Measurements from ENCODE around the gene BDKRB2. TPM values are rescaled to one million over a fixed set of nuclear protein-coding genes. Genes with fewer than 3 reads are reported as not detected.

Gene BDKRB2
- total and polyA plus RNA-seq, 2 experiments from 2014 or later: 12.4 to 14.4 TPM

DNA sequence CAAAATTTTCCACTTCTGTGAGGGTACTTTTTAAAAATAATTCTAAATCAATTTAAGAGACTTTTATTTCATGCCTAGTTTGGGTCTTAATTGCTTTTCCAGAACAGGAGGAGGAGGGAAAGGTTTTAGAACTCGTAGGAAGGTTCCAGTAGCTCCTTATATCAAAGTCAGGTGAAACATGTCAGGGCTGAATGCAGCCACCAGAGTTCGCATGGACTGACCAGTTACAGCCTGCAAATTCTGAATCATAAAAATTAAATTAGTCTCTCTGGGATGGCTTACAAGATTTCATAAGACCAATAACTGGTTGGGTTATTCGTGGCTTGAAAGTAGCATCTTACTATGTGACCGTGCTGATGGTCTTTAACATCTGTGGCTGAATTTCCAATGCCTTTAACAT is 51.8 kb downstream of the BDKRB2 start:
- Histone ChIP-seq H3K4me1 (ENCODE audit: insufficient read depth) (peaks cover 60% of the 10 kb centered on the region), H3K9ac (peak overlapping the region; percentile 80), H3K9me2 (ENCODE audit: insufficient read depth) (no peaks in the 10 kb centered on the region), H2AFZ (no peak overlapping the region), H3K79me2 (ENCODE audit: insufficient read depth) (peaks cover 26% of the 10 kb centered on the region), H3K27ac (peak overlapping the region; percentile 97), H3K9me3 (ENCODE audit: low read depth) (no peaks in the 10 kb centered on the region), H3K4me2 (ENCODE audit: unreplicated experiment) (peak overlapping the region; percentile 64), H3K27me3 (replicated peaks; ENCODE audit: insufficient read depth) (no peaks in the 10 kb centered on the region), H4K20me1 (ENCODE audit: insufficient read depth) (no peaks in the 10 kb centered on the region), H3K36me3 (ENCODE audit: low read depth) (no peaks in the 10 kb centered on the region), H3K4me3 (peak overlapping the region; percentile 59), H3F3A (ENCODE audit: insufficient read depth) (peaks cover 50% of the 10 kb centered on the region)
- in situ Hi-C loops (cut with MboI): no loop called here
- WGBS, 2 experiments (ENCODE audit: low coverage in 1 of 2, low lambda C conversion rate in 2 of 2, missing lambda C conversion rate in 2 of 2): 51 to 55% methylated on average over 4 of the region's 4 CpGs
- peak; percentile 78 for DNase-seq
- TF ChIP-seq EZH2 (IDR thresholded peaks at IDR 0.05; ENCODE audit: insufficient read depth, poor library complexity, severe bottlenecking): no peak
- TF ChIP-seq EZH2phosphoT487 (IDR thresholded peaks at IDR 0.05; ENCODE audit: insufficient read depth, low read depth): no peak

DNA sequence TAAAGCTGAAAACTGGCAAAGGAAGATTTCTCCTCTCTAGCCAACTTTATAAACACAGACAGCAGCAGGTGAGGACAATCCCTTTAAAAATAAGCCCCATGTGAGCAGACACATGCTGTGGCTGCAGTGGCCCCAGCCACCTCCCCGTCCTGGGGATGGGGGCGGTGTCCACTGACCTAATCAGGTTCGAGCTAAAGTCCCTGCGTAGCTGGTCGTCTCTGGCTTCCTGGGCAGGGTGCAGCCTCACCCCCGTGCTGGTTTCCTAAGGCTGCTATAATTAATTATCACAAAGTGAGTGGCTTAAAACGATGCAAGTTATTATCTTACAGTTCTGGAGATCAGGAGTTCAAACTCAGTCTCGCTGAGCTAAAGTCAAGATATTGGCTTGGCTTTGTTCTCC is 52.4 kb downstream of the BDKRB2 start:
- DNase-seq: no peak
- WGBS, 2 experiments (ENCODE audit: low coverage in 1 of 2, low lambda C conversion rate in 2 of 2, missing lambda C conversion rate in 2 of 2): 86 to 87% methylated on average over 8 of the region's 8 CpGs

DNA sequence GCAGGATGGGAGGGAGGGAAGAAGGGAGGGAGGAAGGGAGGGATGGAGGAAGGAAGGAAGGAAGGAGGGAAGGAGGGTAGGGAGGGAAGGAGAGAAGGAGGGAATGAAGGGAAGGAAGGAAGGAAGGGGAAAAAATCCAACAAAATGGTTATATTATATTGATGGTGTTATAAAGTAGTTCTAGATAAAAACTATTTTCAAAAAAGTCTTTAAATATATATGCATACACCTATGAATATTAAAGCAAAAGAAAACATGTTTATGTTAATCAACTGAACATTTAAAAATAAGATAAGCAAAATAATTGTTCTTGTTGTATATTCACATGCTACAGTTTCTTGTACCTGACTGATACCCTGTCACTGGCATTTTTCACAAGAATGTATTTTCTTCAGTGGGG is 53.3 kb downstream of the BDKRB2 start:
- no peak overlapping the region for H3K9ac ChIP-seq
- H3K27ac ChIP-seq: no peak overlapping the region
- no peaks in the 10 kb centered on the region for H3K36me3 ChIP-seq (ENCODE audit: low read depth)
- no peaks in the 10 kb centered on the region for H3K27me3 ChIP-seq (replicated peaks; ENCODE audit: insufficient read depth)
- TF ChIP-seq EZH2 (IDR thresholded peaks at IDR 0.05; ENCODE audit: insufficient read depth, poor library complexity, severe bottlenecking): no peak
- no peak for TF ChIP-seq EZH2phosphoT487 (IDR thresholded peaks at IDR 0.05; ENCODE audit: insufficient read depth, low read depth)
- H3F3A ChIP-seq (ENCODE audit: insufficient read depth): peaks cover 46% of the 10 kb centered on the region
- no peaks in the 10 kb centered on the region for H4K20me1 ChIP-seq (ENCODE audit: insufficient read depth)
- H3K9me3 ChIP-seq (ENCODE audit: low read depth): no peaks in the 10 kb centered on the region
- DNase-seq: no peak
- H2AFZ ChIP-seq: no peak overlapping the region
- H3K4me1 ChIP-seq (ENCODE audit: insufficient read depth): peaks cover 49% of the 10 kb centered on the region
- no peak overlapping the region for H3K4me2 ChIP-seq (ENCODE audit: unreplicated experiment)
- no peak overlapping the region for H3K4me3 ChIP-seq
- H3K79me2 ChIP-seq (ENCODE audit: insufficient read depth): peaks cover 26% of the 10 kb centered on the region
- H3K9me2 ChIP-seq (ENCODE audit: insufficient read depth): no peaks in the 10 kb centered on the region
- in situ Hi-C loops (cut with MboI): no loop called here

More for the DNA sequence above, 52.4 kb downstream of the BDKRB2 start:
- H3K79me2 ChIP-seq (ENCODE audit: insufficient read depth): peaks cover 26% of the 10 kb centered on the region
- no peaks in the 10 kb centered on the region for H4K20me1 ChIP-seq (ENCODE audit: insufficient read depth)
- peak overlapping the region; percentile 64 for H3K4me2 ChIP-seq (ENCODE audit: unreplicated experiment)
- peak overlapping the region; percentile 80 for H3K9ac ChIP-seq
- H3K4me3 ChIP-seq: peak overlapping the region; percentile 59
- TF ChIP-seq EZH2phosphoT487 (IDR thresholded peaks at IDR 0.05; ENCODE audit: insufficient read depth, low read depth) (no peak), EZH2 (IDR thresholded peaks at IDR 0.05; ENCODE audit: insufficient read depth, poor library complexity, severe bottlenecking) (no peak)
- no peaks in the 10 kb centered on the region for H3K27me3 ChIP-seq (replicated peaks; ENCODE audit: insufficient read depth)
- peaks cover 56% of the 10 kb centered on the region for H3K4me1 ChIP-seq (ENCODE audit: insufficient read depth)
- H3K27ac ChIP-seq: peak overlapping the region; percentile 97
- no peaks in the 10 kb centered on the region for H3K9me3 ChIP-seq (ENCODE audit: low read depth)
- H3K36me3 ChIP-seq (ENCODE audit: low read depth): no peaks in the 10 kb centered on the region
- no peak overlapping the region for H2AFZ ChIP-seq
- in situ Hi-C loops (cut with MboI): no loop called here
- peaks cover 50% of the 10 kb centered on the region for H3F3A ChIP-seq (ENCODE audit: insufficient read depth)
- no peaks in the 10 kb centered on the region for H3K9me2 ChIP-seq (ENCODE audit: insufficient read depth)

DNA sequence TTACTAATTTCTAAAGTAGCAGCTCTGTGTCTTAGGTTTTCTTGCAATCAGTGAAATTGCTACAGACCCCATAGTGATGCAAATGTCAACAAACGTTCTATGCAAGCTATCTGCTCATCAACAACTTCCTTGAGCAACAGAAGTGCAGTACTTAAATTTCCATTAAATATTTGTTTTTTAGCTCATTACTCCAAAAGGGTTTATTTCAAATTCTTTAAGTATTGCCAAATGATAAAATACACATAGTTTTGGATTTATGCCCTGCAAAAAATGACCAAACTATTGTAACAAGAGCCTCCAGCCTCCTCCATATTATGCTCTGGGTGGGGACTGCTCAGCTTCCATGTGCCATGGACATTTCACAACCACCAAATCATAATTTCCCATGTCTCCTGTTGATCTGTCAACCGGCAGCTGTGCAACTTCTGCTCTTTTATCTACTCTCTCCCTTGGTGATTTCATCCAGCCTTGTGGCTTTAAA is 55.7 kb downstream of the BDKRB2 start:
- 8 to 14% methylated on average over 2 of the region's 2 CpGs for WGBS, 2 experiments (ENCODE audit: low coverage in 1 of 2, low lambda C conversion rate in 2 of 2, missing lambda C conversion rate in 2 of 2)
- H3K79me2 ChIP-seq (ENCODE audit: insufficient read depth): peaks cover 26% of the 10 kb centered on the region
- H3K9me3 ChIP-seq (ENCODE audit: low read depth): no peaks in the 10 kb centered on the region
- H3K4me3 ChIP-seq: no peak overlapping the region
- no peaks in the 10 kb centered on the region for H3K27me3 ChIP-seq (replicated peaks; ENCODE audit: insufficient read depth)
- H3K9me2 ChIP-seq (ENCODE audit: insufficient read depth): no peaks in the 10 kb centered on the region
- peak overlapping the region; percentile 55 for H3K27ac ChIP-seq
- H3F3A ChIP-seq (ENCODE audit: insufficient read depth): peaks cover 34% of the 10 kb centered on the region
- TF ChIP-seq EZH2 (IDR thresholded peaks at IDR 0.05; ENCODE audit: insufficient read depth, poor library complexity, severe bottlenecking) (no peak), EZH2phosphoT487 (IDR thresholded peaks at IDR 0.05; ENCODE audit: insufficient read depth, low read depth) (no peak)
- H3K9ac ChIP-seq: no peak overlapping the region
- H4K20me1 ChIP-seq (ENCODE audit: insufficient read depth): no peaks in the 10 kb centered on the region
- H3K4me1 ChIP-seq (ENCODE audit: insufficient read depth): peaks cover 33% of the 10 kb centered on the region
- H3K4me2 ChIP-seq (ENCODE audit: unreplicated experiment): no peak overlapping the region
- no peak overlapping the region for H2AFZ ChIP-seq
- peak; percentile 84 for DNase-seq
- no peaks in the 10 kb centered on the region for H3K36me3 ChIP-seq (ENCODE audit: low read depth)
- in situ Hi-C loops (cut with MboI): no loop called here

DNA sequence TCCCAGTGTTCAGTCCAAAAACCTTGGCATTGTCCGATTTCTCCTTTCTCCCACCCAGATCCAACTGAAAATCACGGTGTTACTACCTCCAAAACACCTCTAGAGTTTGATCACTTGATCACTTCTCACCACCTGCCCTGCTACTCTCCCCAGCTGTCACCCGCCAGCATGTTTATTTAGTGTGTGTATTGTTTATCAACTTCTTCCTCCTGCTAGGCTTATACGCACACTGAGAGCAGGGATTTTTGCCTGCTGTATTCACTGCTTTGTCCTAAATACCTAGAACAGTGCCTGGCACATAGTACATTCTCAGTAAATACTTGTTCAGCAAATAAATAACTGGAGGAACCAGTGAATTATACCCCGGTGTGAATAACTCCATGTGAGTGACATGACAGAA is 56.4 kb downstream of the BDKRB2 start:
- Histone ChIP-seq H3K9me2 (ENCODE audit: insufficient read depth) (no peaks in the 10 kb centered on the region), H3K79me2 (ENCODE audit: insufficient read depth) (peaks cover 26% of the 10 kb centered on the region), H3K27ac (peak overlapping the region; percentile 55), H3F3A (ENCODE audit: insufficient read depth) (peaks cover 30% of the 10 kb centered on the region), H3K4me3 (no peak overlapping the region), H4K20me1 (ENCODE audit: insufficient read depth) (no peaks in the 10 kb centered on the region), H3K27me3 (replicated peaks; ENCODE audit: insufficient read depth) (no peaks in the 10 kb centered on the region), H3K4me2 (ENCODE audit: unreplicated experiment) (no peak overlapping the region), H3K9ac (0 out of 2 replicates have a peak overlapping the region, but pooled peaks have one; percentile 19), H3K36me3 (ENCODE audit: low read depth) (no peaks in the 10 kb centered on the region), H2AFZ (no peak overlapping the region), H3K4me1 (ENCODE audit: insufficient read depth) (peaks cover 26% of the 10 kb centered on the region), H3K9me3 (ENCODE audit: low read depth) (no peaks in the 10 kb centered on the region)
- WGBS, 2 experiments (ENCODE audit: low coverage in 1 of 2, low lambda C conversion rate in 2 of 2, missing lambda C conversion rate in 2 of 2): 91 to 93% methylated on average over 5 of the region's 5 CpGs
- no peak for DNase-seq
- TF ChIP-seq EZH2phosphoT487 (IDR thresholded peaks at IDR 0.05; ENCODE audit: insufficient read depth, low read depth): no peak
- TF ChIP-seq EZH2 (IDR thresholded peaks at IDR 0.05; ENCODE audit: insufficient read depth, poor library complexity, severe bottlenecking): no peak
- in situ Hi-C loops (cut with MboI): no loop called here

Data from GM23248 (cell line).